Left lobe of liver (tissue), 2 donors: Measurements from ENCODE around the gene NEDD9. TPM values are rescaled to one million over a fixed set of nuclear protein-coding genes. Genes with fewer than 3 reads are reported as not detected.

ENCODE experiments used
- ATAC-seq: fragments of 200-7000 bp; cut with Tn5 transposase; one replicate; pipeline ENCODE4 v1.9.1; 2020; ENCODE audit warnings: mild to moderate bottlenecking, moderate library complexity
- DNase-seq: peaks from one replicate; pipeline ENCODE4 v3.0.0-alpha.2; 2020; ENCODE audit warnings: low spot score
- total RNA-seq: library from RNA; stranded (reverse); gene quantifications from one replicate; pipeline ENCODE4 v1.2.1, GENCODE V29; 2021
- donor health status: DM: no; HTN: no; CAD: no; lungs with moderate emphysema.
- donor health status: DM: no; HTN: yes; CAD: no.

Gene NEDD9
- total RNA-seq: 11.7 TPM

GRCh38 chr6:11232193-11232769, at the start of gene NEDD9:
TSS of gene NEDD9 (minus strand) at chr6:11232668. CDS start at chr6:11232515, 153 bp downstream.
- peak; percentile 95 for ATAC-seq

GRCh38 chr6:11282245-11282644, 49.8 kb upstream of the NEDD9 start:
- DNase-seq (no peak), ATAC-seq (no peak)

More at GRCh38 chr6:11232193-11232769, at the start of gene NEDD9:
- DNase-seq: peak; percentile 99

- no peak for ATAC-seq
- no peak for DNase-seq
These were observed 47.9 kb upstream of the NEDD9 start for GRCh38 chr6:11280394-11280793.

- no peak for ATAC-seq
- no peak for DNase-seq
These were observed 46.8 kb upstream of the NEDD9 start for GRCh38 chr6:11279284-11279689.

GRCh38 chr6:11278207-11278559, 45.7 kb upstream of the NEDD9 start:
- no peak for ATAC-seq
- DNase-seq: no peak

- ATAC-seq: no peak
- DNase-seq: no peak
These were observed 45.1 kb upstream of the NEDD9 start for GRCh38 chr6:11277275-11278206.

GRCh38 chr6:11276911-11277274, 44.4 kb upstream of the NEDD9 start:
- DNase-seq (no peak), ATAC-seq (no peak)

GRCh38 chr6:11276228-11276627, 43.8 kb upstream of the NEDD9 start:
- DNase-seq (no peak), ATAC-seq (no peak)

- DNase-seq (peak; percentile 55), ATAC-seq (peak; percentile 90)
These were observed 43.1 kb upstream of the NEDD9 start for GRCh38 chr6:11275598-11275997.

GRCh38 chr6:11273406-11274065, 41.1 kb upstream of the NEDD9 start:
- ATAC-seq (no peak), DNase-seq (no peak)

- peak; percentile 7 for ATAC-seq
- DNase-seq: no peak
These were observed 40.2 kb upstream of the NEDD9 start for GRCh38 chr6:11272491-11273192.

- ATAC-seq: no peak
- DNase-seq: no peak
These were observed 39.0 kb upstream of the NEDD9 start for GRCh38 chr6:11271228-11272020.

- ATAC-seq (peak; percentile 80), DNase-seq (no peak)
These were observed 37.9 kb upstream of the NEDD9 start for GRCh38 chr6:11270030-11271027.

GRCh38 chr6:11268978-11269377, 36.5 kb upstream of the NEDD9 start:
- DNase-seq: no peak
- ATAC-seq: no peak

GRCh38 chr6:11266926-11267325, 34.5 kb upstream of the NEDD9 start:
- DNase-seq: no peak
- no peak for ATAC-seq

- ATAC-seq: no peak
These were observed 33.5 kb upstream of the NEDD9 start for GRCh38 chr6:11265932-11266331.

GRCh38 chr6:11264100-11264499, 31.6 kb upstream of the NEDD9 start:
- DNase-seq (no peak), ATAC-seq (no peak)

More at GRCh38 chr6:11265932-11266331, 33.5 kb upstream of the NEDD9 start:
- no peak for DNase-seq

- ATAC-seq (peak; percentile 92), DNase-seq (peak; percentile 77)
These were observed 30.9 kb upstream of the NEDD9 start for GRCh38 chr6:11263291-11263775.

GRCh38 chr6:11262242-11262641, 29.8 kb upstream of the NEDD9 start:
- ATAC-seq (no peak), DNase-seq (no peak)
